Ishikawa (cell line): ENCODE measurements around the gene ZNF768.

Experiments used
- CEBPB ChIP-seq: IDR thresholded peaks from 2 replicates; pipeline ENCODE4 v1.6.1; 2012
- CREB1 ChIP-seq: IDR thresholded peaks from 2 replicates; pipeline ENCODE4 v1.6.1; 2012; ENCODE audit warnings: low read depth
- EGR1 ChIP-seq: IDR thresholded peaks from 2 replicates; pipeline ENCODE4 v1.6.1; 2012
- EP300 ChIP-seq: IDR thresholded peaks from 2 replicates; pipeline ENCODE4 v1.6.1; 2012; ENCODE audit warnings: borderline replicate concordance
- FOXM1 ChIP-seq: IDR thresholded peaks from 2 replicates; pipeline ENCODE4 v1.6.1; 2012; ENCODE audit warnings: low read depth, borderline replicate concordance
- MAX ChIP-seq: IDR thresholded peaks from 2 replicates; pipeline ENCODE4 v1.6.1; 2012
- NFIC ChIP-seq: IDR thresholded peaks from 2 replicates; pipeline ENCODE4 v1.6.1; 2012
- RAD21 ChIP-seq: IDR thresholded peaks from 2 replicates; pipeline ENCODE4 v1.6.1; 2012; ENCODE audit warnings: low read depth
- REST ChIP-seq: IDR thresholded peaks from 2 replicates; pipeline ENCODE4 v1.6.1; 2012; ENCODE audit warnings: low read depth, mild to moderate bottlenecking
- TAF1 ChIP-seq: IDR thresholded peaks from 2 replicates; pipeline ENCODE4 v1.6.1; 2012; ENCODE audit warnings: low read depth, mild to moderate bottlenecking
- TCF12 ChIP-seq: IDR thresholded peaks from 2 replicates; pipeline ENCODE4 v1.6.1; 2012; ENCODE audit warnings: low read depth
- TEAD4 ChIP-seq: IDR thresholded peaks from 2 replicates; pipeline ENCODE4 v1.6.1; 2012
- YY1 ChIP-seq: IDR thresholded peaks from 2 replicates; pipeline ENCODE4 v1.6.1; 2012; ENCODE audit warnings: low read depth
- ZBTB7A ChIP-seq: IDR thresholded peaks from 2 replicates; pipeline ENCODE4 v1.6.1; 2012; ENCODE audit warnings: low read depth
- TF ChIP-seq, protein P1 (sequence below): IDR thresholded peaks from 2 replicates; pipeline ENCODE4 v1.6.1; 2012

ZNF768 gene

GRCh38 chr16:30561089-30561816 lies 34.9 kb upstream of the ZNF768 start:
- TF ChIP-seq MAX (no peak), TAF1 (no peak), RAD21 (no peak), ZBTB7A (no peak), YY1 (no peak), TCF12 (no peak), CREB1 (no peak), TEAD4 (no peak), EP300 (no peak), EGR1 (no peak), REST (no peak), NFIC (no peak), FOXM1 (no peak), CEBPB (no peak)
- TF ChIP-seq, protein P1, sequence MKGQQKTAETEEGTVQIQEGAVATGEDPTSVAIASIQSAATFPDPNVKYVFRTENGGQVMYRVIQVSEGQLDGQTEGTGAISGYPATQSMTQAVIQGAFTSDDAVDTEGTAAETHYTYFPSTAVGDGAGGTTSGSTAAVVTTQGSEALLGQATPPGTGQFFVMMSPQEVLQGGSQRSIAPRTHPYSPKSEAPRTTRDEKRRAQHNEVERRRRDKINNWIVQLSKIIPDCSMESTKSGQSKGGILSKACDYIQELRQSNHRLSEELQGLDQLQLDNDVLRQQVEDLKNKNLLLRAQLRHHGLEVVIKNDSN, result no peak

DNA sequence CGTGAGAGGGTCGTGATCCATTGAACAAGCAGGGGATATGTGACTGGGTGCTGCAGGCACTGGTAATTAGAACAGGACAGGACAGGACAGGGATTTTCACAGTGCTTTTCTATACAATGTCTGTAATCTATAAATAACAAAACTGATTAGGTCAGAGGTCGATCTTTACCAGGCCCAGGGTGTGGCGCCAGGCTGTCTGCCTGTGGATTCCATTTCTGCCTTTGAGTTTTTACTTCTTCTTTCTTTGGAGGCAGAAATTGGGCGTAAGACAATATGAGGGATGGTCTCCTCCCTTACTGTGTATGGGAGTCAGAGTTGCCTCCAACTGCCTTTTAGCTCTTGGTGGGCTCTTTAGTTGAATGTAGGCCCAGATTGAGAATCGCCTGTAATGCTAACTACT lies 33.3 kb upstream of the ZNF768 start:
- TF ChIP-seq TAF1 (no peak), CREB1 (no peak), TCF12 (no peak), RAD21 (no peak), TEAD4 (no peak), NFIC (no peak), YY1 (no peak), MAX (no peak), CEBPB (no peak), REST (no peak), ZBTB7A (no peak), EGR1 (no peak), EP300 (no peak), FOXM1 (no peak)
- TF ChIP-seq, protein P1, result no peak

DNA sequence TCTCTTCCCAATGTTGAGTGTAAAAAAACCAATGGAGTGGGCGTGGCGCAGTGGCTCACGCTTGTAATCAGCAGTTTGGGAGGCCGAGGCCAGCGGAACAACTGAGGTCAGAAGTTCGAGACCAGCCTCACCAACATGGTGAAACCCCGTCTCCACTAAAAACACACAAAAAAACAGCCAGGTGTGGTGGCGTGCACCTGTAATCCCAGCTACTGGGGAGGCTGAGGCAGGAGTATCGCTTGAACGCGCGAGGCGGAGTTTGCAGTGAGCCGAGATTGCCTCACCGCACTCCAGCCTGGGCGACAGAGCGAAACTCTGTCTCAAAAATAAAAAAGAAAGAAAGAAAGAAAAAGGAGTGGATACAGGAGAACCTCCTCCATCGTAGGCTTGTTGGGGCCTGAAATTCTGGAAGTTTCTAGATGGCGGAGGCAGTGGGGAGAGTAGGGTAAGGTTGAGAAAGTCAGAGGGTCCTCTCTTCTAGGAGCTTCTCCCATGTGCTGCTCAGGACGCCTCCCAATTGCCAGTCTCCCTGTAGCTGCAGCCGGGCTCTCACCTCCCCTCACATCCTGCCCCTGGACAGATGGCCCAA lies 32.5 kb upstream of the ZNF768 start:
- TF ChIP-seq REST (no peak), TEAD4 (no peak), TAF1 (no peak), CREB1 (no peak)
- TF ChIP-seq, protein P1, result no peak
